Central memory CD8-positive, alpha-beta T cell (primary cell): ENCODE results near the gene MAN1A1.
"Not testable (repeated sequence)": the region's sequence is repeated elsewhere in the genome, so short reads cannot be mapped to it uniquely, and the experiment has no call there.

Experiments
- ATAC-seq: fragments of 150-1000 bp; cut with Tn5 transposase; replicated peaks from 2 replicates; pipeline ENCODE4 v1.10.0; 2022; ENCODE audit warnings: mild to moderate bottlenecking, moderate FRiP score, moderate number of reproducible peaks; ENCODE audit not compliant: poor library complexity, severe bottlenecking; ENCODE audit errors: extremely low read depth
- DNase-seq, 2 donors: peaks; one replicate each; pipeline ENCODE4 v3.0.0; 2021; ENCODE audit warnings: low spot score in 2 of 2
- H3K27ac Mint-ChIP-seq: one replicate; pipeline ENCODE4 v1.8.0; 2022; ENCODE audit warnings: low read depth, mild to moderate bottlenecking, moderate library complexity, mixed read lengths
- H3K27me3 Mint-ChIP-seq: one replicate; pipeline ENCODE4 v1.8.0; 2022; ENCODE audit warnings: mixed read lengths
- H3K36me3 Mint-ChIP-seq: one replicate; pipeline ENCODE4 v1.8.0; 2022; ENCODE audit warnings: mild to moderate bottlenecking, moderate library complexity, mixed read lengths; ENCODE audit not compliant: insufficient read depth
- H3K4me1 Mint-ChIP-seq: one replicate; pipeline ENCODE4 v1.8.0; 2022; ENCODE audit warnings: mixed read lengths
- H3K4me3 Mint-ChIP-seq: one replicate; pipeline ENCODE4 v1.8.0; 2022; ENCODE audit warnings: mild to moderate bottlenecking, moderate library complexity, mixed read lengths
- H3K9me3 Mint-ChIP-seq: one replicate; pipeline ENCODE4 v1.8.0; 2022; ENCODE audit warnings: mixed read lengths

The MAN1A1 gene

DNA sequence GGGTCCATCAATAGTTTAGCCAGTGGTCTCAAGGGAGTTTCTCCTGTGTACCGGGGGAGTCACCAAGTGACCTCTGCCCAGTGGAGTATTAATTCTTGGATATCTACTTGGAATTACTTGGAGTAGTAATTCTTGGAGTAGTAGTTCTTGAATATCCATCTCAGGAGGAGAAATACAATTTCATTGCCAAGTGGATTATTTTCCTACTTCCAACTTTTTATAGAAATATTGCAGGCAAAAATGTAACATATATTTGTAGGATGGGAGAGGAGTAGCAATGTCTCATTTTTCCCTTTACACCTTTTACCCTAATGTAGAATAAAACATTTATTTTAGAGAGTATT lies 179.5 kb downstream of the MAN1A1 start:
- Mint-ChIP-seq H3K9me3 (no peaks in the 10 kb centered on the region), H3K27me3 (peaks cover 29% of the 10 kb centered on the region), H3K27ac (no peak overlapping the region), H3K36me3 (no peaks in the 10 kb centered on the region), H3K4me3 (no peak overlapping the region), H3K4me1 (no peaks in the 10 kb centered on the region)
- ATAC-seq (no peak), DNase-seq (no peak)

DNA sequence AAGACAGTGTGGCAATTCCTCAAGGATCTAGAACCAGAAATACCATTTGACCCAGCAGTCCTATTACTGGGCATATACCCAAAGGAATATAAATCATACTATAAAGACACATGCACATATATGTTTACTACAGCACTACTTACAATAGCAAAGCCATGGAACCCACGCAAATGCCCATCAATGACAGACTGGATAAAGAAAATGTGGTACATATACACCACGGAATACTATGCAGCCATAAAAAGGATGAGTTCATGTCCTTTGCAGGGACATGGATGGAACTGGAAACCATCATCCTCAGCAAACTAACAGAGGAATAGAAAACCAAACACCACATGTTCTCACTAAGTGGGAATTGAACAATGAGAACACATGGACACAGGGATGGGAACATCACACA lies 180.2 kb downstream of the MAN1A1 start:
- not testable (repeated sequence) for H3K4me3 Mint-ChIP-seq, H3K9me3 Mint-ChIP-seq, H3K36me3 Mint-ChIP-seq, H3K27ac Mint-ChIP-seq, DNase-seq, ATAC-seq, H3K4me1 Mint-ChIP-seq
- H3K27me3 Mint-ChIP-seq, result peaks cover 29% of the 10 kb centered on the region

DNA sequence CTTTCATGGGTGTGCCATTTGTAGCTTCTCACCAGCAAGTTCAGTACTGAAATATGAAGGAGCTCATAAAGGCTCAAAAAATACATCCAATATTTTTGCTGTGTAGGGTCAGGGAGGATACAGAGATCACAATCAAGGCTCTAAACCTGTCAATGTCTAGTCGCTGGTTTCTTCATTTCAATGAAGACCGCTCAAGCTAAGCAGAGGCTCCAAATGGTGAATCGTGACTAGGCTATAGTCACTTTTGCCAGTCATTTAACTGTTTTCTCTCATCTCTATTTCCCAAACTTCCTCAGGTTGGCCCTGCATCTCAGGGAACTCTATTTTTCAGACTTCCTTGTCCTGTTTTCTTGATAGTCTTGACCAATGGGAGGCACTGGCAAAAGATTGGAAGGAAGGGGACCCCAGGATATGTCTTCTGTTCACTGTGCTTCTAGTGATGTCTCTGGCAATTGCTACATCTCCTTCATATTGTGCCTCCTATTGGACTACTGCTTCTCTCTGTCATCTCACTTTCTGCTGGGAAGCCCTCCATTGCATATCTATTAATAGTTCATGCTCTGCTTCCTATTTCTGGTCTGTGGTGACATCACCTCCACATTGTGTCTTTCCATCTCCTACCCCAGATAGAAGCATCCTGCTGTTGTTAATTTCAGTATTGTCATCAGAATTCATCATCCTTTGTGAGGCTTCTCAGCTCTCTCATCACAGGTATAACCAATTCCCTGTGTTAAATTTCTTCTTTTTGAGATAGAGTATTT lies 183.4 kb downstream of the MAN1A1 start:
- H3K4me3 Mint-ChIP-seq, result no peak overlapping the region
- ATAC-seq, result no peak
- peaks cover 58% of the 10 kb centered on the region for H3K27me3 Mint-ChIP-seq

DNA sequence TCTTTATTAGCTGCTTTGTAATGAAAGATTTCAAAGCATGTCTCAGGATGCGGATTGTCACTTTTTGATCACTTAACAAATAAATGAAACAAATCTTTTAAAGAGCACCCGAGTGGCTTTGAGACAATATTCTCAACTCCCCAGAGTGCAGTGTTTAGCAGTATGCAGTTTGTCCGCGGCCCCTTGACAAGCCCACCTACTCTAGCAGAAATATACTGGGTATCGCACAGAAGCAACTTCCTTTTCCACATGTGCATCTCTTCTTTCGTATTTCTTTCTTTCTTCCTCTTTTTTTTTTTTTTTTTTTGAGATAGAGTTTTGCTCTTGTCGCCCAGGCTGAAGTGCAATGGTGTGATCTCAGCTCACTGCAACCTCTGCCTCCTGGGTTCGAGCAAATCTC lies 186.6 kb downstream of the MAN1A1 start:
- peaks cover 2% of the 10 kb centered on the region for H3K36me3 Mint-ChIP-seq
- H3K4me1 Mint-ChIP-seq, result no peaks in the 10 kb centered on the region
- peaks cover 70% of the 10 kb centered on the region for H3K27me3 Mint-ChIP-seq
- H3K9me3 Mint-ChIP-seq, result no peaks in the 10 kb centered on the region
- ATAC-seq (no peak), DNase-seq (no peak)
- H3K4me3 Mint-ChIP-seq, result no peak overlapping the region
- no peak overlapping the region for H3K27ac Mint-ChIP-seq

More for the DNA sequence above, 183.4 kb downstream of the MAN1A1 start:
- Mint-ChIP-seq H3K4me1 (no peaks in the 10 kb centered on the region), H3K9me3 (no peaks in the 10 kb centered on the region), H3K36me3 (peaks cover 2% of the 10 kb centered on the region), H3K27ac (no peak overlapping the region)
- no peak for DNase-seq

DNA sequence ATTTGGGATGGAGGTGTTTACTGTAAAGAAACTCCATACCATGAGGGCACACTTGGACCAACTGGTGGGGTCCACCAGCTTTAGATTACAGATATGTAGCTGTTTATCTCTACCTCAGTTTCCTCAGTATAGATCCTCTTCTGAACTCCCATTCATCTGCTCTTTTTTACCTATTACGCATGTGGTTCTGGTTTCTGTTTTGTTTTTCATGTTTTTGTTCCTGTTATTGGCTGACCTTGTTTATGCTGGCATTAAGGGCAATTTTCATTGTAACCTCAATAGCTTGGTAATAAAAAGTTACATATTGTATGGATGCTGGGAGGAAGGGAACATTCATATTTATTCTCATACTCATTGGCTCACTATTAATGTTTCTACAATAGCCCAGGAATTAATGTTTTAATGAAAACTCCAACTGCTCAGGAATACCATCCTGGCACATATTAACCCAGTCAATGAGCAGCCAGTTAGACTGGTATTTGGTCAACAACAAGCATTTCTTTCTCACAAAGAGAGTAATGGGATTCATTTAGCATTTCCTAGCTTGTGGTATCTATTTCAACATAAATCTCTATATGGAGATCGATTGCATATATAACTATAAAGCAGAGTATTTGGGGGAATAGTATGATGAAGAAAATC lies 187.3 kb downstream of the MAN1A1 start:
- no peaks in the 10 kb centered on the region for H3K4me1 Mint-ChIP-seq

DNA sequence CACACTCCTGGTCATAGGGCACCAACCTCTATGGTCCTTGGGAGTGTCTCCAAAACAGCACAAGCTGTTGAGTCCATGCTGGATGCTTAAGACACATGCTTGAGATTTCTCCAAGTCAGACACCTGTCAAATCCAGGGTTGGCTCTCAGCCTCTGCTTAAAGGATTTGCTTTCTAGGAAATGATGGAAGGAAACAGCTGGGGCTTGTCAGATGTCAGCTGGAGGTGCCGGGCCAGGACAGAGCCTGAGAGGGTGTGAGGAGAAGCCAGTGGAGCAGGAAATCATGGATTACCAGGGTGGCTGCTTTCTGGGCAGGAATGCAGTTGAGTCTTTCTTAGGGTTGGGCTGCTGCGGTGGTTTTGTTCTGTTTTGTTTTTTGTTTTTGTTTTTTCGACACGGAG lies 188.1 kb downstream of the MAN1A1 start:
- no peak for ATAC-seq
- Mint-ChIP-seq H3K27me3 (peaks cover 55% of the 10 kb centered on the region), H3K4me1 (no peaks in the 10 kb centered on the region), H3K4me3 (no peak overlapping the region), H3K9me3 (no peaks in the 10 kb centered on the region), H3K36me3 (peaks cover 2% of the 10 kb centered on the region), H3K27ac (no peak overlapping the region)
- no peak for DNase-seq

More for the DNA sequence above, 187.3 kb downstream of the MAN1A1 start:
- Mint-ChIP-seq H3K9me3 (no peaks in the 10 kb centered on the region), H3K36me3 (peaks cover 2% of the 10 kb centered on the region), H3K4me3 (no peak overlapping the region), H3K27me3 (peaks cover 63% of the 10 kb centered on the region), H3K27ac (no peak overlapping the region)
- DNase-seq, result no peak
- no peak for ATAC-seq

DNA sequence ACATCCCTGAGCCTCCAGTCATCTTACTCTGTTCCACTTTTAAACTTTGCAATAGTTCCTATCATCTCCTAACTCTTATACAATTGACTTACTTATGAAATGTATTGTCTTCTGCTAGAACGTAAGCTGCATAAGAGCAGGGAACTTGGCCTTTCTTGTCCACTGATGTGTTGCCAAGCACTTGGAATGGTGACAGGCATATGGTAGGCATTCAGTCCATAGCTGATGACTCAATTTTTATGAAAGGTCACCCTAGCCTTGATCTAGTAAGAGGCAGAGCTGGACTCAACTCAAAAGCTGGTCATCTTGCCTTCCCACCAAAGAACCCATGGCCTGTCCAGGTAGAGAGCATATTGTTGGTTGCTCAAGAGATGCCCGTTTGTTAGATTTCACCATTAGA lies 188.7 kb downstream of the MAN1A1 start:
- DNase-seq (no peak), ATAC-seq (no peak)
- Mint-ChIP-seq H3K4me3 (no peak overlapping the region), H3K4me1 (no peaks in the 10 kb centered on the region), H3K27me3 (peaks cover 49% of the 10 kb centered on the region), H3K9me3 (no peaks in the 10 kb centered on the region), H3K36me3 (peaks cover 2% of the 10 kb centered on the region), H3K27ac (no peak overlapping the region)

DNA sequence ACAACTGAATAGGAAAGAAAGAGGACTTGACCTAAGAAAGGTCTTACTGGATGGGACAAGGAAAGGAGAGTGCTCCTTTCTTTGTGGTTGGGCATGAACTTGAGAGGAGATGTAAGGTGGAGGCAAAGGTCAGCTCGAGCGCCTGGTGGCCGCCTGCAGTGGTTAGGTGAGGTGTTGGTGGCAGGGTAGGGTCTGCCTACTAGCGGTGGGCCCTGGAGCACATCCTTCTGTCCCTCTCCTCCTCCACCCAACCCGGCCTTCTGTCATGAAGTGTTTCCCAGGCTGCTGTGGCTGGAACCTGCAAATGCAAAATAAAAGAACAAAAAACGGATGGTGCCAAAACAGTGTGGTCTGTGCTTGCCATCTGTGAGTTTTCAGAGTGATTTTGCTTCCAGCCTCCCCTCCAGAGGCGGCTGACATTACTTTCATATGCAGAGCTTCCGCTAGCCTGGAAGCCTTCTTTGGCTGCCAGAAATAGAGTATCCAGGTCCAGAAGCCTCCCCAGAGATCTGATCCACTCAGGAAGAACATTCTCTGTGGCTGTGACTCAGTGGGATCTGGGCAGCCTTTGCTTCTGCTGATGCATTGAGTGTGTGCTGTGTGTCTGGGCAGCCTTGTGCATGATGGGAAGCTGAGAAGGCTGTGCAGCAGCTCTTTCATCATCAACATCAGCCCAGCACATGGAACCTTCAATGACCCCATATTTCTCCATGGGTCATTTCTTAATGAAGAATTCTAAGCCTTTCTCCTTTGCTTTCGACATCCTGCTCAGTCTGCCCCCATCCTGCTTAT lies 191.3 kb downstream of the MAN1A1 start:
- H3K27ac Mint-ChIP-seq, result no peak overlapping the region
- no peak overlapping the region for H3K4me3 Mint-ChIP-seq
- H3K27me3 Mint-ChIP-seq, result peaks cover 30% of the 10 kb centered on the region
- H3K4me1 Mint-ChIP-seq, result no peaks in the 10 kb centered on the region
- ATAC-seq, result no peak
- no peak for DNase-seq
- H3K9me3 Mint-ChIP-seq, result no peaks in the 10 kb centered on the region
- H3K36me3 Mint-ChIP-seq, result peaks cover 2% of the 10 kb centered on the region

DNA sequence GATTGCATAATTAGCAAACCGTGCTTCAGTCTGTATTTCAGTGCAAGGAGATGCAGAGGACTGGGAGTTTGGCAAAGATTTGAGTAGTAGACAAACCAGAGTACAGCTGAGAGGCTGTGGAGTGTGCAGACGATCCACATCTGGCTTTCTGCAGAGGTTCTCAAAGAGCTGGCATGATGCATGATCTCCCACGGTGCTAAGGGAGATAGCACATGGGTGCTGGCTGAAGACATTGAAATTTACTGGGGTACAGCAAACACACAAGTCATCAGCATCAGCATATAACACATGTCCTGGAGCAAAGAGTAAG lies 192.1 kb downstream of the MAN1A1 start:
- ATAC-seq, result no peak
- Mint-ChIP-seq H3K36me3 (peaks cover 2% of the 10 kb centered on the region), H3K4me1 (no peaks in the 10 kb centered on the region), H3K4me3 (no peak overlapping the region), H3K27me3 (peaks cover 25% of the 10 kb centered on the region), H3K27ac (no peak overlapping the region), H3K9me3 (no peaks in the 10 kb centered on the region)
- no peak for DNase-seq

DNA sequence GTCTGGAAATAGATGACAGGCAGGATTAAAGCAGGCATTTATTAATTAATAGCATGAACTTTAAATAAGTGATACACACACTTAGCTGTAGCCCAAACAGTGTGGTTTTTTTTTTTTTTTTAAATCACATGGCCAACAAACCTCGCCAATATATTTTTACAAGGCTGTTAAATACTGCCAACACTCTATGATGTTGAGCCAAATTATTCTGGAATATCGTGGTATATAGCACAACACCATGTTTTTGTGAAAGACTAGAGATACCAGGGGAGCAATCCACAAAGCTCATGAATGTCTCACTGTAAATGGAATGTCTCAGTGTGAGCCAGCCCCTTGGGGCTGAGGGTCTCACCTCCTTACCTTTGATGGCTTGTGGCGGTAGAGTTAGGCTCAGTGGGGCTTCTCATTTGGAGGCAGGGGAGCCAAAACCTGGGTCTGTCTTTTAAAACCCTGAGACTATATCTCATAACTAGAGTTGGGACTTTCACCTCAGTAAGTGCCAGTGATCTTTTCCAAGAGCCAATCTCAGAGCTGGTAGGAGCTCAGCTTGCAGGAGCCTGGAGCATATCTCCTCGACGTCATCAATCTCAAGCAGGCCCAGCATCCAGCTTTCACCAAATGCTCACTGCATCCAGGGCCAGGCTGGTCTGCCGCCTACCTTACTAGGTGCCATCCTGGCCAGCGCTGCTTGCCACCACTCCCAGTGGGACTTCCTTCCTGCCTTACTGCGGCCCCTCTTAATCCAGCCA lies 192.6 kb downstream of the MAN1A1 start:
- Mint-ChIP-seq H3K4me3 (no peak overlapping the region), H3K27ac (no peak overlapping the region)
- no peak for DNase-seq

DNA sequence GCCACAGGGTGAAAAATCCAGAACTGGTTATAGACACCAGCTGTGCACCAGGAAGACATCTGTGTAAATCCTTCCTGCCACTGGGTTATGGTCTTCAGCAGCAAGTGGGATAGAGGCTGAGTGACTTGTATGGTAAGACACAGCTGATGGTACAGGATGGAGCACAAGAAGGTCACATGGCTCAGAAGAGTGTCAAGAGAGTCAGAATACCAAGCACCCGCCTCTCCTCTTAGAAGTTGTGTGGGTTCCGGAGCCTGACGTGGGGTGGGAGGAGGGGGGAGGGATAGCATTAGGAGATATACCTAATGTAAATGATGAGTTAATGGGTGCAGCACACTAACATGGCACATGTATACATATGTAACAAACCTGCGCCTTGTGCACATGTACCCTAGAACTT lies 193.5 kb downstream of the MAN1A1 start:
- H3K36me3 Mint-ChIP-seq, H3K9me3 Mint-ChIP-seq, H3K4me3 Mint-ChIP-seq, H3K27ac Mint-ChIP-seq, DNase-seq, ATAC-seq, H3K4me1 Mint-ChIP-seq: not testable (repeated sequence)
- peaks cover 11% of the 10 kb centered on the region for H3K27me3 Mint-ChIP-seq

More for the DNA sequence above, 192.6 kb downstream of the MAN1A1 start:
- Mint-ChIP-seq H3K4me1 (no peaks in the 10 kb centered on the region), H3K9me3 (no peaks in the 10 kb centered on the region), H3K27me3 (peaks cover 20% of the 10 kb centered on the region), H3K36me3 (no peaks in the 10 kb centered on the region)
- ATAC-seq, result no peak

DNA sequence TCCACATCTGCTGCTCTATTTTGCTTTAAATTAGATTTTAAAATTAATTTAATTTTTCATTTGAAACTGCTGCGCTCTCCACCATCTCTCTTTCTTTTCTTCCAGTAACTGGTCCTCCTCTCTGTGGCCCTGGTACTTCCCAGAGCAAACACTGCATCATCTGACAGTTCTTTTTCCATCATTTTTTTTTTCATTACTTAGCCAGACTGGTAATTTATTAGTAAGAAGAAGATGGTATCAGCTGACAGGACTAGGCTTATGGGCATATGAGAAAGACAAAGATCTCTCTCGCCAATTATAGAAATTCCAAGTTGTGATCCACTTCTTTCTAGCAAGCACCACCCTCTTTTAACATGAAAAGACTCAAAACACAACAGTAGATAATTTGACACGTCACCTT lies 197.4 kb downstream of the MAN1A1 start:
- Mint-ChIP-seq H3K9me3 (no peaks in the 10 kb centered on the region), H3K4me1 (peaks cover 5% of the 10 kb centered on the region), H3K4me3 (no peak overlapping the region), H3K27me3 (no peaks in the 10 kb centered on the region), H3K36me3 (no peaks in the 10 kb centered on the region), H3K27ac (no peak overlapping the region)
- DNase-seq (no peak), ATAC-seq (no peak)
